ENCODE measurements around the gene LCE3A.
"Not testable (repeated sequence)": the region's sequence is repeated elsewhere in the genome, so short reads cannot be mapped to it uniquely, and the experiment has no call there.

LCE3A gene, protein sequence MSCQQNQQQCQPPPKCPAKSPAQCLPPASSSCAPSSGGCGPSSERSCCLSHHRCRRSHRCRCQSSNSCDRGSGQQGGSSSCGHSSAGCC

DNA sequence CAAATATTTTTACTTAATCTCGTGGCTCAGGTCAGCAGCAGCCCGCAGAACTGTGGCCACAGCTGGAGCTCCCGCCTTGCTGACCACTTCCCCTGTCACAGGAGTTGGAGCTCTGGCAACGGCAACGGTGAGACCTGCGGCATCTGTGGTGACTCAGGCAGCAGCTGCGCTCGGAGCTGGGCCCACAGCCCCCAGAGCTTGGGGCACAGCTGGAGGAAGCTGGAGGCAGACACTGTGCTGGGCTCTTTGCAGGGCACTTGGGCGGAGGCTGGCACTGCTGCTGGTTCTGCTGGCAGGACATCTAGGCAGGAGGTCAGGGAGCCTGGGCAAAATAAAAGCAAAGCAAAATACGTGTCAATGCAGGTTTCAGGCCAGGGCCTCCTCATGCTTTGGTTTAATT, at the start of gene LCE3A:
Gene LCE3A, minus strand, starts transcription at position 301 of the 400 bp plus-strand sequence. Its CDS starts 0 bp downstream, at position 301.
- DNase-seq, result peak; percentile 18
- in situ Hi-C loops (cut with MboI; ENCODE audit: low pct_unique_long_range_greater_than_20kb, low sequenced_read_pairs), result no loop called here

DNA sequence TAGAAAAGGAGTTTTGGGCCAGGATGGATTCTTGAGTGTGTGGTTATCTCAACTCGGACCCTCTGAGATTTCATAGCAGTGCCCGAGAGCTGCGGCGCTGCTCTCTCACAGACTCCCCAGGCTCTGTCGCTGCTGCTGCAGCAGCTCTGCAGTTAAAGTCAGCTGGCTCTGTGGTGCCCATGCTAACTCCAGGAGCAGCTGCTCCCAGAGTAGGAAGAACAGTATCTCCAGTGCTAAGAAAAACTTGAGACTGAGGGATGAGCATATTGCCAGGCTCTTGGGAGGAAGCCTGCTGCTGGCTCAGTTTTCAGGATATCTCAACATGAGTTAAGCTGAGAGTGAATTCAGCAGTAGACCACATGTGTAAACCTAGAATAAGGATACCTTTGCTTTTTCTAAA, 44.7 kb upstream of the LCE3A start:
- no peak for DNase-seq
- in situ Hi-C loops (cut with MboI; ENCODE audit: low pct_unique_long_range_greater_than_20kb, low sequenced_read_pairs), result no loop called here

DNA sequence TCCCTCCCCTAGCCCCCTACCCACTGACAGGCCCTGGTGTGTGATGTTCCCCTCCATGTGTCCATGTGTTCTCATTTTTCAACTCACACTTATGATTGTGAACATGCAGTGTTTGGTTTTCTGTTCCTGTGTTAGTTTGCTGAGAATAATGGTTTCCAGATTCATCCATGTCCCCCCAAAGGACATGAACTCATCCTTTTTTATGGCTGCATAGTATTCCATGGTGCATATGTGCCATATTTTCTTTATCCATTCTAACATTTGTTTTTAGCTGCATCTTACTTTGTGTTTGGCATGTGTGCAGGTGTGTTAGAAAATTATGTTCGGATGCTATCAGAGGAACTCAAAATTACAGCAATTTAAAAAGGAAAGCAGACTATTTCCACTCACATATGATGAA, 43.3 kb upstream of the LCE3A start:
- in situ Hi-C loops (cut with MboI; ENCODE audit: low pct_unique_long_range_greater_than_20kb, low sequenced_read_pairs); DNase-seq: not testable (repeated sequence)

DNA sequence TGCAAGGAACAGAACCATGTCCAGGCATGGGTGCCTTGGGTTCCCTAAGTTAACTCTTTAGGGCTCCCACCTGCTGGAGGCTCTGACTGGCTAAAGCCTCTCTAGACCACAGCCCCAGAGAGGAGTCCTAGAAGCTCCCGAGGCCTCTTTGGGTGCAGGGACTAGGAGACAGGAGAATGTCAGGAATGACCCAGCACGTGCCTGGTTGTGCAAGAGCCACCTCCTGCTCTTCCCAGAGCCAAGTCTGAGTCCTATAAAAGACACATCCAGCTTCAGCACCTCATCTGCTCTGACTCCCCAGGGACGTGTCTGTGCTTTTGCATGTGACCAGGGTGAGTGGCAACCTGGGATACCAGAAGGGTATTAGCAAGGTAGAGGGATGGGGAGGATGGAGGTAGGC, 40.2 kb upstream of the LCE3A start, which contains the start of gene LCE2D:
Gene LCE2D, plus strand, starts transcription at position 283 of the 400 bp plus-strand sequence. CDS start 726 bp downstream, outside the sequence.
- in situ Hi-C loops (cut with MboI; ENCODE audit: low pct_unique_long_range_greater_than_20kb, low sequenced_read_pairs), result no loop called here

DNA sequence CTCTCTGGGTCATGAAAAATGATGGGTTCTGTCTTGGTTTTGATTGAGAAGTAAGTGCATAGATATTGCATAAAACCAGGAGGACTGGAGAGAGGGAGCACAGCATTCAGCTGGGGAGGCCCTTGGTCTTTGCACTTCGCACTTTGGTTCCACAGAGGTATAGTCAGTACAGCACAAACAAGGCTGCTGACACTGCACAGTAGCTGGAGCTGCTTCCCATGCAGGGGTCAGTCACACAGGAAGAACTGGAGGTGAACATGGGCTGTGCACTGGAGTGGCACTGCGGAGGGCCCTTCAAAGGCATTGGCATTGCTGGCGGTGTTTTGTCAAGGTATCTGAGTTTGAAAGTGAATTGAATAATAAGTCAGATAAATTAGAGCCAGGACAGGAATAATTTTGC, 35.7 kb upstream of the LCE3A start:
- in situ Hi-C loops (cut with MboI; ENCODE audit: low pct_unique_long_range_greater_than_20kb, low sequenced_read_pairs), result no loop called here
- DNase-seq, result no peak

More for the DNA sequence above, 40.2 kb upstream of the LCE3A start, which contains the start of gene LCE2D:
- no peak for DNase-seq

DNA sequence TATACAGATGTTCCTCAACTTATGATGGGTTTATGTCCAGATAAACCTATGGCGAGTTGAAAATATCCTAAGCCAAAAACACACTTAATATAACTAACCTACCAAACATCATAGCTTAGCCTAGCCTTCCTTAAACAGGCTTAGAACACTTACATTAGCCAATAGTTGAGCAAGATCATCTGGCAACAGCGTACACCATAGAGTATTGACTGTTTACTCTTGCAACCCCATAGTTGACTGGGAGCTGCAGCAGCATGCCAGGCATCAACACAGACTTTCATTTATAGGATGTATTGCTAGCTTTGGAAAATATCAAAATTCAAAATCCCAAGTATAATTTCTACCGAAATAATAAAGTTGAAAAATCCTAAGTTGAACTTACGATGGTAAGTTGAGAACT, 34.8 kb upstream of the LCE3A start:
- in situ Hi-C loops (cut with MboI; ENCODE audit: low pct_unique_long_range_greater_than_20kb, low sequenced_read_pairs), result no loop called here

DNA sequence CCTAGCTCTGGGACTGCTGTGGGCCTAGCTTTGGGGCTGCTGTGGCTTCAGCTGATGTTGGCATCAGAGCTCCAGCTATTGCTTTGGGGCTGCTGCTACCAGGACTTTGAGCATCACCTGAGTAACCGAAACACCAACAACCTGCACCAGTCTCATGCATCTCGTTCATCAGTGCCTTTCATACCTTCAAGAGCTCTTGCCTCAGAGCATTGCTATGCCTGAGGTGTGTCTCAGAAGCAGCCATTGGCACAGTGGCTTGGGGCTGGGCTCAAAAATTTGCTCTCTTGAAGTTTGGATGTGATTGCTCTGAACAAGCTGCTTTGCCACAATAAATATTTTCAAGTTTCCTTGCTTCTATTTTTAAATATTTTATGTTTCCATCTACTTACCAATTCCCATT, 33.6 kb upstream of the LCE3A start:
- in situ Hi-C loops (cut with MboI; ENCODE audit: low pct_unique_long_range_greater_than_20kb, low sequenced_read_pairs), result no loop called here
- DNase-seq, result no peak

More for the DNA sequence above, 34.8 kb upstream of the LCE3A start:
- DNase-seq, result no peak

DNA sequence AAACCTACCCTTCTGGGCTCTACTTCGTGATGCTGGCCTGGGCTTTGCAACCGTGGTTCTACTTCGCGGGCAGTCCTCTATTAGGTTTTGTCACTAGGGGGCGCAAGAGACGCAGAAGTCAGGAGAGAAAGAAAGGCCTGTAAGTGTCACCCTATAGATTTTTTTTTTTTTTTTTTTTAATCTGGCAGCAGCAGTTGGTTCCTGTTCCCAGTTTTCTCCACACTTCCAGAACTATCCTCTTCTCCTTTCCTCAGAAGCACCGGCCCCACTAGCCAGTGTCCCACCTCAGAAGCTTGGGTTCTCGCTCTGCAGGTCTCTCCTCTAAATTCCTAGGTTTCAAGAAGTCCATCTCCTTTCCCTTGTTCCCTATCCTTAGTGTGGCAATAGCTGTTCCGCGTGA, 31.2 kb upstream of the LCE3A start:
- in situ Hi-C loops (cut with MboI; ENCODE audit: low pct_unique_long_range_greater_than_20kb, low sequenced_read_pairs), result no loop called here
- peak; percentile 83 for DNase-seq

DNA sequence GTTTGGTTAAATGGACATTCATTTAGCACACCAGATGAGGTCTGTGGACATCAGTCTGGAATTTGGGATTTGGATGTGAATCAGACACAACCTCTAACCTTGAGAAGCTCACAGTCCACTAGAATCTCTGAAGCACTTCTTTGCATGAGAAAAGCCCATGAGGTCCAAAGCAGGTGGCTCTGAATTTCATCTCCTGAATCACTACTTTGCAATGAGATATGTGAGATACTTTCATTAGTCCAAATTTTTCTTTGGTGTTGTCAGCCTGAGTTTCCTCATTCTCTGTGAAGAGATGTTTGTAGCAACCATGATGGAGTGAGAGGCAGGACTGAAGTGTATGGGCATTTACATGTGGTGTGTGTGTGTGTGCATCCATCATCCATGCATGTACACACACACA, 23.8 kb upstream of the LCE3A start:
- DNase-seq, result no peak
- in situ Hi-C loops (cut with MboI; ENCODE audit: low pct_unique_long_range_greater_than_20kb, low sequenced_read_pairs), result no loop called here

DNA sequence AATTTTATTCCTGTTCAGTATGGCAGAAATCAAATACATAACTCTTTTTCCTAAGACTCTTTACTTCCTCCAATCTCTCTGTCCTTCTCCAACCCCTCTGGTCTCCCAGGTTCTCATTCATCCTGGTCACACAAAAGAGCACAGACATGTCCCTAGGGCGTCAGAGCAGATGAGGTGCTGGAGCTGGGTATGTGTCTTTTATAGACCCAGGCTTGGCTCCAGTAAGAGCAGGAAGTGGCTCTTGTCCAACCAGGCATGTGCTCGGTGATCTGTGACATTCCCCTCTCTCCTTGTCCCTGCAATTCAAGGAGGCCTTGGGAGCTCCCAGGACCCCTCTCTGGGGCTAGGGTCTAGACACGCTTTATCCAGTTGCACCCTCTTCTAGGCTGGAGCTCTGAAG, 22.2 kb upstream of the LCE3A start:
- no peak for DNase-seq
- in situ Hi-C loops (cut with MboI; ENCODE audit: low pct_unique_long_range_greater_than_20kb, low sequenced_read_pairs), result no loop called here

DNA sequence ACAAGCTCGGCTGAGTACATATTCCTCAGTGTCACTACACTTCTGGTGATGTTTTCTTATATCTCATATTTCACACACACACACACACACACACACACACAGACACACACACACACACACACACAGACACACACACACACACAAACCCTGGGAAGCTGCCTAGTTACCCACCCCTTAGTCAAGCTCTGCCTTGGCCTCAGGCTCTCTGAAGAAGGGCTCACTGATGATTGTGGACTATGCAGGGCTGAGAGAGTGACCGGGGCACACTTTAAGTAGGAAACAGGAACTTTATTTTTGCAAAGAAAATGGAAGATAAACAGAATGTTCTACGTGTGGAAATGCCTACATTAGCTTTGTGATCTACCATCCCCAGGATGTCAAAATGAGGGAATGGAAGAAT, 21.0 kb upstream of the LCE3A start:
- in situ Hi-C loops (cut with MboI; ENCODE audit: low pct_unique_long_range_greater_than_20kb, low sequenced_read_pairs), result no loop called here
- no peak for DNase-seq

DNA sequence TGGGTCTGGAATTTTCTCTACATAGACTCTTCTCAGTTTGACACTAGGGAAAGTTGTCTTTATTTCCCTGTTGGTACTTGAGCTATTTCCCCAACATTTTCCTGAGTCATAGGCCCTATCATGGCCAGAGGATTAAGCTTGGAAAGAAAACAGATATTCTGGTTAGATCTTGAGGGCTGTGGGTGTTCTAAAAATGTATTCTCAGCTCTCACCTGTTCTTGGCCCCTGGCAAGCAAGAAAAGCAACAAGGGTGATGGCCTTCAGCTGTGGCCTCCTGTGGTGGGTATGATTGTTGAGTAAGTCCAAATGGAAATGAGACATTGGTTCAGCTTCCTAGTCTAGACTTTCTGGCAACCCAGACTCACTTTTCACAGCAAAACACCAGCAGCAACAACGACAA, 17.4 kb upstream of the LCE3A start:
- in situ Hi-C loops (cut with MboI; ENCODE audit: low pct_unique_long_range_greater_than_20kb, low sequenced_read_pairs), result no loop called here
- no peak for DNase-seq

DNA sequence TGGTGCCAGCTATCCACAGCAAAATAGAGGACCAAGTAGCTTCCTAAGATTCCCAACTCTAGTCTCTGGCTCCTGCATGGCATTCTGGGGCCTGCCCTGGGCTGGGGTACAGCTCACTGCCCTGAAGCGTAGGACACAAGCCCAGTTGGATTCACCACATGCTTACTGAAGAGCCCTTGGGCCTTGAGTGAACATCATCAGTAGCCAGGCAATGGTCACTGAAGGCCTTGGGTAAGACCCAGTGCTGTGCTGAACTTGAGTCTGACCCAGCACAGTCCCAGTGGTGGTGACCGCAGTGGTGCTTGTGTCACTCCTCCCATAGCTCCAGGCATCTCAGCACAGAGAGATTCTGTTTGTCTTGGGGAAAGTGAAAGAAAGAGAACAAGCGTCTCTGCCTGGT, 7.7 kb upstream of the LCE3A start:
- DNase-seq, result no peak
- in situ Hi-C loops (cut with MboI; ENCODE audit: low pct_unique_long_range_greater_than_20kb, low sequenced_read_pairs), result no loop called here

DNA sequence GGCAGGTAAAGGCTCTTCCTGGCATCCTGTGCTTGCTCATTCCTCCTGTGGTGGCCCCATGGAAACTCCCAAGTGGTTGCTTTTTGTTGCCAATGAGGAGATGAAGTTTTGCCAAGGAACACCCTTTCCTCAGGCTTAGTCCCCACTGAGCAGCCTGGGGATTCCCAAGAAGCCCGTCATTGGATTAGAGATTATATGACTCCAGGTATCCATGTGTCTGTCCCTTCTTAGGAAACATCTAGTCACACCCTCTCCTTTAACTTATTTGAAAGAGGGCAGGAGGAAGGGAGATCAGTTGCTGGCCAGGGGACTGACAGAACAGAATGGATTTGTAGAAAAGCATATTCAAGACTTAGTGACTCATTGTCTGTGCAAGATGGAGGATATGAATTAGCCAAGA, 3.8 kb upstream of the LCE3A start:
- DNase-seq, result no peak
- in situ Hi-C loops (cut with MboI; ENCODE audit: low pct_unique_long_range_greater_than_20kb, low sequenced_read_pairs), result no loop called here

DNA sequence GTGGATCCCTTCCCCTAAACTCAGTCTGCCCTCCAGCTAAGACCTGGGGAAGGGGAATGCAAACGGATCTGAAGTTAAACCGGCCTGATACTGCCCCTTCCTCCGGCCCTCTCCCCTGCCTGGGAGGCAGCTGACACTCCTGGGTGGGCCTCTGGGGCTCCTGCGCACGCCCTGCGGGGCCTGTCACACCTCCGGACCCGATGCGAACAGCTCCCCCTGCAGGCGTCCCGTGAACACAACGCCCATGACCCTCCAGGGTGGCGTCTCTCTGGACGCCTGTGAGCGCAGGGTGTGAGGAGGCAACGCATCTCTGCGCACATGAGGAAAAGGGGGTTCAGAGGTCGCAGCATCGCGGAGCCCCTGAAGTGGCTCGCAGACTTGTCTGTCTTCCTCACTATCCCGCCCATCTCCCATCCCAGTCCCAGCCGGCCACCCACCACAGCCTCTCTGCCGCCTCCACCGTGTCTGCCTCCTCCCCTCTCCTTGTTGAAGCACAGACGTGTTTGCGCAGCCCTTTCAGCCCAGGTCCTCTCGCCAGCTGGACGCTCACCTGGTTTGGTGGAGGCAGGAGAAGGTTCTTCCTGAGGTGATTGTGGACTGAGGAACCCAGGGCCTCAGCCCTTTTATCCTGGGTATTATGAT, 421 bp upstream of the LCE3A start:
- peak; percentile 18 for DNase-seq

DNA sequence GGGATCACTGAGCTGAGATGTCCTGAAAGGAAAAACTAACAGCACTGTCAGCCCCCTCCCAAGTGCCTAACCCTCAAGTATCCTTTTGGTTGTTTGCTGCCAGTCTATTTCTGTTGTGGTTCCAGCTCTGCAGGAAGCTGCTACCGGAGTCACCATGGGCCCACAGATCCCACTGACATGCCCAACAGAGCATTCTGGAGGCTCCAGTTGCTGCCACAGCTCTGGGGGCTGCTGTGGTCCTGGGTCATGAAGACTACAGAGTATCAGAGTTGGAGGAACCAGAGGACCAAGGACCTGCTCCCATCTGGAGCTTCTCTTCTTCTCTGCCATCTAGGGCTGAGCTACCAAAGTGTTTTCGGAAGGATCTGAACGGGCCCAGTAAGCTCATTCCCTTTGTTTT, 910 bp downstream of the LCE3A start:
- in situ Hi-C loops (cut with MboI; ENCODE audit: low pct_unique_long_range_greater_than_20kb, low sequenced_read_pairs), result no loop called here
- no peak for DNase-seq

More for the DNA sequence above, 421 bp upstream of the LCE3A start:
- in situ Hi-C loops (cut with MboI; ENCODE audit: low pct_unique_long_range_greater_than_20kb, low sequenced_read_pairs), result no loop called here

DNA sequence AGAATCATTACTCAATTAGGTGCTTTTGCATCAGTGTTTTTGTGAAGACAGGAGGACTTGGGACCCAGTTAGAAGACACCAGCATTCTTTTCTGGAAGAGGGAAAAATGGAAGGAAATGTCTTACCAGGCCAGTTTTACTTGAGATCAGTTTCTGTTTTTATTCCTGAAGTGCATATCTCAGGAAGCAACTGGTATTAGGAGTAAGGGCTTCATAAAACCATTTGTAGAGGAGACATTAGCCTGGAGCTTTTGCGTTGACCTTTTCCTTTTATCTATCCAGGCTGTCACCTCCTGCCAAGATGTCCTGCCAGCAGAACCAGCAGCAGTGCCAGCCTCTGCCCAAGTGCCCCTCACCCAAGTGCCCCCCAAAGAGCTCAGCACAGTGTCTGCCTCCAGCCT, 9.4 kb downstream of the LCE3A start, which contains the start of gene LCE3B:
Gene LCE3B, plus strand, starts transcription at position 301 of the 400 bp plus-strand sequence. Its CDS starts 0 bp downstream, at position 301.
- DNase-seq, result no peak
- in situ Hi-C loops (cut with MboI; ENCODE audit: low pct_unique_long_range_greater_than_20kb, low sequenced_read_pairs), result no loop called here

DNA sequence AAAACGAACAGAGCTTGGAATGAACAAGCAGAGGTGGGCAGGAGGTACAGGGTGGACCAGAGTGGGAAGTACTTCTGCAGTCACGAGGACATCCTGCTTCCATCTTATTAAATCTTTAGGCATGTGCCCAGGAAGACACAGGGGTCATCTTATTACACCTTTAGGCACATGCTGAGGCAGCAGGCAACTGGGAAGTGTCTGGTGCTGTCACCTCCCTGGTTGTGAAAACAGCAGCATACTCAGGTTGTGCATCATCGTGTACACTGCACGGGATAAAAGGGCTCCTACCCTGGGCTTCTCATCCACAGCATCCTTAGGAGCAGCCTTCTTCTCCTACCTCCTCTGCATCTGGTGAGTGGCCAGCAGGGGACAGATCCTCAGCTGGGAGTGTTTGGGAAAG, 23.0 kb downstream of the LCE3A start, which contains the start of gene LCE3C:
Gene LCE3C, plus strand, starts transcription at position 301 of the 400 bp plus-strand sequence. CDS start 498 bp downstream, outside the sequence.
- in situ Hi-C loops (cut with MboI; ENCODE audit: low pct_unique_long_range_greater_than_20kb, low sequenced_read_pairs), result no loop called here
- no peak for DNase-seq

DNA sequence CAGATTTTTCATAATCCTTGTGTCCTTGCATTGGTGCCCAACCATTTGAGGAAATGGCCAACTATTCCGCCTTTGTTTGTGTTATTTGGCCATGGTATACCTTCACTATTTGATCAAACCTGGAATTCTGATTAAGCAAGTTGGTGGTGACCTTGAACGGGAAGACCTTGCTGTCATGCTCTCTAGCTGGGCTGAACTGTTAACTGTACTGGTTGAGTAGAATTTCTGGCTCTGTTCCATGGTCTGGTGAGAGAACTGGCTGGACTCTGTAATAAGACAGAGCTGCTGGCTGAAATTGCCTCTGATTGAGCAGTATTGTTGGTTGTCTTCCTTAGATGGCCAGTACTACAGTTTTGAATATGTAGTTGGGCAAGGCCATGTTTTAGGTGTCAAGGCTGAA, 25.9 kb downstream of the LCE3A start:
- in situ Hi-C loops (cut with MboI; ENCODE audit: low pct_unique_long_range_greater_than_20kb, low sequenced_read_pairs), result no loop called here
- DNase-seq, result no peak

DNA sequence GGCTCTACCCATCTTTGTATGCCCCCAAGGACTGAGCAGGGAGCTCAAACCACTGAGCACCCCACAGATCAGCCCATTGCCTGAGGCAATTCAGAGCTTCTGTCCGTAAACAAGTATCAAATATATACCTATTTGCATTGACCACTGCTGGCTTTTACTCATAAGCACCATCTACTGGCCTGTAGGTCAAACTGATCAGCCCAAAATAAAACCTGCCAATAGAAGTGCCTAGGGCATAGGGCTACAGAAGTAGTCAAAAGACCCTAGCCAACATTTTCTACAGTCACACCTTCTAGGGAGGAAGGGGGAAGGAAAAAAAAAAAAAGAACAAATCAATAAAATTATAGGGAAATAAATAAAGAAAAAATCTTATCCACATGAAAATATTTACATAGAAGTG, 37.3 kb downstream of the LCE3A start:
- no peak for DNase-seq
- in situ Hi-C loops (cut with MboI; ENCODE audit: low pct_unique_long_range_greater_than_20kb, low sequenced_read_pairs), result no loop called here

DNA sequence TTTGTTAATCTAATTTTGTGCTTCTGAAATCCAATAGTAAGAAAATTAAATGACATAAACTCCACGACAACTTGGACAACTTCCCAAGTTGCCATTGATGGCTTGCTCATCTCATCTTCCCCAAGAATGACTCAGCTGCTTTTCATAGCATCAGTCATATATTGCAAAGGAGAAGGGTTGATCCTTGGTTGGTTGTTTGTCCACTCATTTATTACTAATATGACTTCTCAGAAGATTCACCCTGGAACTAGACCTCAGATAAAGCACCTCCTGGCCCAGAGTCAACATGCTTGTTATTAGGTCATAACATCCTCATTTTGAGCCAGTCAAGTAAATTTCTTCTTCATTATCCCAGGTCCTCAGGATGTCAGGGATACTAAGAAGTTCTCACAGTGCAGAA, 40.3 kb downstream of the LCE3A start:
- in situ Hi-C loops (cut with MboI; ENCODE audit: low pct_unique_long_range_greater_than_20kb, low sequenced_read_pairs), result no loop called here
- DNase-seq, result no peak
